Stimulated activated CD8-positive, alpha-beta memory T cell treated with anti-CD3 and anti-CD28 coated beads, Interleukin-15, amount 100 ng/mL, for 48 hours (primary cell): Measurements from ENCODE around the gene MLN.
A peak's percentile ranks its signal among the peaks of the same experiment; 100 is the strongest.

Experiments used
- DNase-seq, 2 donors: peaks; one replicate each; pipeline ENCODE4 v3.0.0-alpha.2; 2020; ENCODE audit warnings: low read depth in 2 of 2

MLN gene

DNA sequence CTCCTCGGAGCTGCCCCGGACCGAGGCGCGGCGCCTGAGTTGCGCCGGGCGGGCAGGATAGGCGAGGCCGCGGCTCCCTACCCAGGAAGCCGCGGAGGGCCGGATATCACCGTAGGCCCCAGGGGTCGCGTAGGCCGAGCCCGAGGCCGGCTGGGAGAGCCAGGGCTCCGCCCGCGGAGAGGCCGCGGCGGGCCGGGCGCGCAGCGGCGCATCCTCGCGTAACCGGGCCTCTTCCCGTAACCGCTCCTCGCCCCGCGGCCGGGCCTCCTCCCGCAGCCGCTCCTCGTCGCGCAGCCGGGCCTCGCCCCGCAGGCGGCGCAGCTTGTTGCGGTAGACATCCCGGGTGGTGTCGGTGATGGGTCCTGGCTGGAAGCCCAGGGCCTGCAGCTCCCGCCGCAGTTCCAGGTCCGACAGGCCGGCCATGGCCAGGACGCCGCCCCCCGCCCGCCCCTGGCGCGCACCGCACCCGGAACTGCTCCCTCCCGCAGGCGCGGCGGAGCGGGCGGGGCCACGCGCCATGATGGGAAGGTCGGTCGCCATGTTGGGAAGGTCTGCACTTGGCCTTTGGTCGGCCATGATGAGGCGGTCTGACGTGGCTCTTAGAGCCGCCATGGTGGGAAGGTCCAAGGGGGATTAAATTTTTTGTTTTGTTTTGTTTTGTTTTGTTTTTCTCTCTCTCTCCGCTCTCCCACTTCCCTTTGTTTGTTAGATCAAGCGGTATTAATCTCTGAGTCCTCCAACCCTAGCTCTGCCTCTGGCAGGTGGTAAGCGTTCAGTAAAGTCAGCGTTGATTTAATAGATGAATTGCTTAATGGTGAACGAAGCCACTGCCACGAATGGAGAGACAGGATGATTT, 14.9 kb downstream of the MLN start, which contains the start of gene LEMD2:
Gene LEMD2, minus strand, starts transcription at position 437 of the 856 bp plus-strand sequence. Its CDS starts 14 bp downstream, at position 423.
- peak; percentile 86 to 89 for DNase-seq

DNA sequence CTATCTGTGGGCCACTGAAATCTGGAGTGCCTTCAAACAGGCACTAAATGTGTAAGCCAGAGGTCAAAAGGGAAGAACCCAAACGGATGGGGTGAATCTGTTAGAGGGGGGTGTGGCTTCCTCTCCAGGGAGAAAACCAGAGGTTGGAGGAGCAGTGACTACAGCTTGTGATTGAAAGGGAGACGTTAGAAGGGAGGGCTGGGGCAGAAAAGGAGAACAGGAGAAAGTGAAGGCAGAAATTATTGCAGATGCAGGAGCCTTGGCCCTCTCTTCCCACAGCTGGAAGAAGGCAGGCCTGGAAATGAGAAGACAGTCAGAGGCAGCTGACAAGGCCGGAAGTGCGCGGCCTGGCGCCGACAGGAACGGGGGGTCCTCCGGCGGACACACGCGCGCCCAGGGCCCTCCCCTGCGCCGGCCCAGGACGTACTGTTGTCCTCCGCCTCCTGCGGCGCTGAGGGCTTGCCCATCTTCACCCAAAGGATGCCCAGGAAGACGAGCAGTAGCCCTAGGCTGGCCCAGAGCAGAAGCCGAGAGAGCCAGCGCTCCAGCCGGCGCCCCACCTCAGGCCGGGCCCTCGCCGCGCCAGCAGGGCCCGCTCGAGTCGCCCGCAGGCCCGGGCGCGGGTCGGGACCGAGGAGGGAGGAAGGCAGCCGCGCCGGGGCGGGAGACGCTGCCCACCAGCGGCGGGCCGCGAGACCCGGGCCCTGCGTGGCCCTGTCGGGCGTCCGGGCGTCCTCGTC, 15.7 kb downstream of the MLN start:
- peak; percentile 51 to 58 for DNase-seq

GRCh38 chr6:33787346-33787953, 16.4 kb downstream of the MLN start:
- no peak for DNase-seq

- DNase-seq, result no peak
Measured at GRCh38 chr6:33786736-33787135, 17.1 kb downstream of the MLN start.

- no peak for DNase-seq
Measured at GRCh38 chr6:33785778-33786177, 18.0 kb downstream of the MLN start.

DNA sequence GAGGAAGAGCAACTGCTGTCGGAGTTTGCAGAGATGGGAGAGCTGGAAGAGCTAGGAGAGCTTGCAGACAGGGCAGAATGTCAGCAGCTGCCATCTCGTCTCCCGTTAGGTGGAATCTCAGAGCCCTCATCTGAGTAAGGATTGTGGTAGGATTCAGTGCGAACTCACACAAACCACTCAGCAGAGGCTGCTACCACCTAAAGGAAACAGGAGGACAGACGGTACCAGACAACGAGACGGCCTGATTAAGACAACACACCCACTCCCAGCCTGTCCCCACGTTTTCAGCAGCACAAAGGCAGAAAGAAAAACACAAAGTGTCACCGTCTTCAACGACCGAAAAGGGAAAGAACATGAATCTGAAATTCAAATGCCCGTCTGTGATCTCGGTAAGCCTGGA, 19.0 kb downstream of the MLN start:
- DNase-seq, result no peak

DNA sequence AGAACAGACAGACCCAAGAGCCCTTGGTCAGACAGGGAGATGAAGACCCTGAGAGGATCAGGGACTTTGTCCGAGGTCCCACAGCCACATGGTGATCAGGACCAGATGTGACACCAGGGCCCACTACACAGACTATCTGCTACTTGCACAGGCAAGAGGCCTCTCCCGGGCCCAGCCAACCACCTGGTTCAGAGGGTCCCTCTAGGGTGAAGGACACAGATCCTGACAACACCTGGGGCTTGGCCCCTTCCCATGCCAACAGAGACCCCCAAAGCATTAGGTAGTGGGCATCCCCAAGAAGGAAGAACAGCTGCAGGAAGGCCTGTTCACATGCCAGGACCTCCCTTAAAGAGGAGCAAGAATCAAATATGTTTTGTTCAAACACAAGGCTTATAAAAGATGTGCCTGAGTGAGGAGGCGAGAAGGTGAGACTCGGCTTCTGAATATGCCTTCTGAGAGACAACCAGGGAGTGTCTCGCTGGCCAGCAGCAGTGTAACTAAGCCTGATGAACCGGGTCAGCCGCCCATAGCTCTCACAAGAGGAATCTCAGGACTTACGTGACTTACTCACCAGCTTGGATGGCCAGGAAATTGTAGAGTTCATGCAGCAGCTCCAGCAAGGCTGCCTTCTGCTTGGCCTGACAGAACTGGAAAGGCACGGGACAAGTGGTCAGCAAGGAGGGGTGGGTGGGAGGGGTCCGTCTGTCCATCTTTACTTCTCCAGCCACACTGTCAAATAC, 19.9 kb downstream of the MLN start:
- no peak for DNase-seq

DNA sequence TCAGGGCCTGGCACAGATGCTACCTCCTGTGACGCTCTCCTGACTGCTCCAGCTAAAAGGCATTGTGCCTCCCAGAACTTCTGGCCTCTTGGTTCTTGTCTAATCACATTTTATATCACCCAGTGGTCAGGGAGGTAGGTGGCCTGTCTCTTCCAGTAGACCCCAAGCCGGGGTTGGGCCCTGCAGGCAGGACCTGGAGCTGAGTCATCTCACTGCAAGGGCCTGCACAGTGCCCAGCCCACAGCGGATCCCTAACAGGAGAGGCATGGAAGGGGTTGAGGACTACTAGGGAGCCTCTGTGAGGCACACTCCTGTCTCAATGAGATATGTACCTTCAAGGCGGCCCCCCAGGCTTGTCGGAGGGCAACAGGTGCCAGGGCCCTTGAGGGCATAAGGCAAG, 21.2 kb downstream of the MLN start:
- no peak for DNase-seq

DNA sequence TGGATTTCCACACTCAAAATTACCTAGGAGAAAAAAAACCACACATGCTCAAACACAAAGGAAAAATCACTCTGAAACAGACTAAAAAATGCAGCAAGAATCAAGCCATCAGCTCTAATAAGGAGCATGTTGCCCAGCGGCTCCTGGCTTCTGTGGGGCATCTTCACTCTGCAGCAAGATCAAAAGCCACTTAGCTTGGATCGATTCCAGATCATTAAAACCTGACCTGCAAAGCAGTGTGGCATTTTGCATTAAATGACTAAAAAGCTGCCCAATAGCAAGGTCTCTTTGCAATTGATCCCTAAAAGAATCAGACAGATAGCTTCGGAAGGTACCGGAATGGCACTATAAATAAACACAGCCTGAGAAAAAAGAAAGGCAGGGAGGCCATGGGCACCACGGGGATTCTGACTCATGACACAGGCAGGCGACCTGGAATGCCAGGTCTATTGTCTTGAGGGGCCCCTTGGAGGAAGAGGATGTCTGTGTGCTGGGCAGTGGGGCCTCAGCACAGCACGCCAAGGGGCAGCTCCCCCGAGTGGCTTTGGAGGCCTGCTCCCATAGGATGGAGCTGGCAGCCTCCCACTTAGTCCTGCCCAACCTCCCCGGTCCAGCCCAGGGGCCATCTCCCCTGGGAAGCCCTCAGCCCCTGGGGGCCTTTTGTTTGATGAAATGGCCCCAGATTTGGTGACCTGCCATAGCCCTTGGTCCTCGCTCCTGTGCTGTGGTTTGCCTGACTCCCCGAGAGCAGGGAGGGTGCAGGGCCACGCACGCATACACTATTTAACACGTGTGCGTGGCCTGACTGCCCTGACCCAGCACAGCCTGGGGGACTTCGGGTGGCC, 22.4 kb downstream of the MLN start:
- DNase-seq, result no peak

DNA sequence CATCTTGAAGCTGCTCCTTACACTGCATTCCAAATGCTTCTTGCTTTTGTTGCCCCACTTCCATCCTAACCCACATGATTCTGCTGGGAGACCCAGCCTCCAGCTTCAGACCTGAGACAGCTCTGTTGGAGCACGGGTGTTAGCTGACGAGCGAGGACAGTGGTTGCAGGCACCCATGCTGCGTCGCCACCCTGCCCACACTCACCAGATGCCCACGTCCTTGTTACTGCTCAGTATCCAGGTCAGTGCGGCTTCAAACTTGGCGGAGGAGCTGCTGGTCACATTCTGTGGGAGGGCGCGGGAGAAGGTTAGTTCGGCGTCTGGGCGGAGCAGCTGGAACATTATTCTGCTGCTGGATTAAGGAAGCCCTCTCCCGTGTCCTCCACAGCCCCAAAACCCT, 23.9 kb downstream of the MLN start:
- DNase-seq, result no peak

- DNase-seq, result no peak
Measured at GRCh38 chr6:33779290-33779689, 24.5 kb downstream of the MLN start.

DNA sequence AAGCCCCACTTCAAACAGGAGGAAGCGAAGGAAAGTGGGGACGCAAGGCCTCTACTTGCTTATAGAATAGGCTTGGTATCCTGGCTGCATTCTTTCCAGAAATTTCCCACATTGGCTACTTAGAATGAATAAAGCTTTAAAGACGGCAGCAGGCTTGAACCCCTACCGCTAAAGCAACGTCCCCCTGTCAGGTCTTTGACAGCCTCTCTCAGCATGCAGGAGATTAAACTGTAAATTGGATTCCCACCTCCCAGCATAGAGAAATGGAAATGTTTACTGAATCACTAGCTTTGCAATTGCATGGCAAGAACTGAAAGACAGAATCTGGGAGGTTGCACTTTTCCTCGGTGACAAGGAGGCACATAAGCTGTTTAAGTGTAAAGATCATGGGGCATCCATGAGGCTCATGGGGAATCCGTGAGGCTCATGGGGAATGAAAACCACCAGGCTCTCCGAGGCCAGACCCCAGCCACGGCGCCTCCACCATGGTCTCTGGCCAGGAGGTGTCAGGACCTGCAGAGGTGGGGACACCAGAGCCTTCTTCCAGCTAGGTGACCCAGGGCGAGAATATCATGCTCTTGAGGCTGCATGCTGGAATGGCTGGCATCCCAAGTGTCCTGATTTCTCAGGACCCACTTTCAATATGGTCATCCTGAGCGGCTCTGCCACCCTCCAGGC, 25.2 kb downstream of the MLN start:
- DNase-seq, result no peak

DNA sequence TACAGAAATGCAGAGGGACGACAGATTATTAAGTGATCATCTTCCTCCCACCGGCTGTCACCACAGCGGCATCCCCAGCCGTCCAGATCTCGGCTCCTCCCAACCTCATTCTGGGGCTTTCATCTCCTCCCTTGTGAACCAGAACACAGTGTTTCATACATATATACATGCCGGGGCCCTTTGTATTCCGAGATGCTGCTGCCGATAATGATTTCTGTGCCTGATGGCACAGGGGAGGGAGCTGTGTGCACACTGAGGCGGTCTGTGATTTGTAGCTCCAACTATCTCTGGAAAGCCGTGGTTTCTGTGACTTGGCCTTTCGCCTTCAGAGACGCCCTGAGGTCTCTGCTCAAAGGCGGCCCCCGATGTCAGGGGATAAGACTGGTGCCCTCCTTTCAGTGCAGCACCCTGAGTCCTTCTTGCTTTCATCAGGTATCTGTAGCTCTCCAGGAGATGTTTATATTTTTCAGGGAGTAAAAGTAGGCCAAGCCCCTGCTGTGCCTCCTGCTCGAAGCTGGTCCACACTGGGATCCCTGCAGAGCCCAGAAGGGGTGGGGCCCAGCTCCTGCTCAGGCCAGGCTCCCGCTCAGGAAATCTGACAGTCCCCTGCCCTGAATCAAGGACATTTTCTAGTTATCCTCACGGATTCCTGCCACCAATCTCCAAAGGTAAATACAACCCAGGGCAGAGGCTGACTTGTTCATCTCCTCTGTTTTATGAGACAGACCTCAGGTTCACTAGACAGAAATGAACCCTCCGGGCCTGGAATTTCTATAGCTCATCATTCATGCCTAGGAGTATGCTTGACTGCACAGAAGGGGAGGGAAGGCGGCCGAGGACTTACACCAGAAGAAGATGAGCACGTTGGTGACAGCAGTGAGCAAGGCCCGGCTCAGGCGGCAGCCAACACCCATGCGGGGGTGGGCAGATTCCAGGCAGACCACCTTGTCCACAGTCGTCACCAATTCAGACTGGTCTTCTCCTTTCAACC, 26.1 kb downstream of the MLN start:
- DNase-seq, result no peak

DNA sequence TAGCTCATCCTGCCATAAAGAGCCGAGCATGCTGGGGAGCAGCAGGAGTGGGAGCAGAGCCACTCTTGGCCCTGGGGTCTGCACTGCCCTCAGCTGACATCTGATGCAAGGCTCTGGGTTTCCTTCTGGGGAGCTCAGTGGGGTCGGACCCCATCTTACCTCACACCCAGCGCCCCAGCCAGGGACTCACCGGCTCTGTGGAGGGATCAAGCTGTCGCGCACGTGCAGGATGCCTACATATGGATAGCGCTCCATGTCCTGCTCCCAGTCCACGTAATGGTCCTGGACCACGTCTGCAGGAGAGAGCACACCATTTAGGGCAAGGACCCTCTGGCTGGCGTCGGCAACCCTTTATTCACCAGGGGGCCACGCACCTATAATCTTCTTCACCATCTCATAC, 27.0 kb downstream of the MLN start:
- no peak for DNase-seq

DNA sequence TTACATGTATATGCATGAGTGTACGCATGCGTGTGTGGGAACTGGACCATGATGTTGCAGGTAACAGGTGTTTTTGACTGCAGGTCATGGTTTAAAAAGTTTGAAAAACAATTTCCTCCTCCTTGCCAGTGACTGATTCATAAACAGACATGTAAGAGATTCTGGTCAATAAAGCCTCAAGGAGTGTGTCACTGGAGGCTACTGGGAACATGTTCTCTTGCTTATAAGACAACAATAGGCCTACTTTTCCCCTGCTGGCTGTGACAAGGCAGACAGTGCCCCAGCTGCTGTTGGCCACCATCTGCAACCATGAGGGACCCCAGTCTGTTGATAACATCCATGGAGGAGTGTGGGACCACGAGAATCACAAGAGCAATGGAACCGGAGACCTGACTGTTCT, 27.6 kb downstream of the MLN start:
- no peak for DNase-seq

- no peak for DNase-seq
Measured at GRCh38 chr6:33774774-33775173, 29.0 kb downstream of the MLN start.

DNA sequence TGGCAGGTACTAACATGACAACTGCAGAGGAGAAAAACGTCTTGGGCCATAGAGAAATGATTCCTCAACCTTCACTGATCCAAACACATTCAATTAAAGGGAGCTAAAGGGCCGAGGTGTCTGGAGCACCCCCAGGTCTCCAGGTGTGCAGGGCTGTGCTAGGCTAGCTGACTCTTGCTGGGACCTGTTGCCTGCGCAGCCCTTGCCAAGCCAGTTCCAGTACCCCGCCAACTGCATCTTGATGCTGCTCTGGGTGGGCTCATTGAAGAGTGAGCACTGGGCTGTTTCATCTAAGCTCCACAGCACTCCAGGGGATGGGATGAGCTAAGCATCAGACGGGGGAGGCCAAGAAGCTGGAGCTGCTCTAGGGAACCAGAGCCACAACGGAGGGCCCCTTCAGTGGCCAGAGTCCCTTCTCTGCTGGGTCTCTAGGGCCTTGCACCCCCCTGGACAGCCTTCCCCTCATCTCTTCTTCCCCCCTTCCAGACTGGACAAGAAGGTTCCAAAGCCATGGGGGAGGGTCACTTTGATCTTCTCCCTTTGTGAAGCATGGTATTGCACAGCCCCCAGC, 30.8 kb downstream of the MLN start:
- DNase-seq, result no peak

DNA sequence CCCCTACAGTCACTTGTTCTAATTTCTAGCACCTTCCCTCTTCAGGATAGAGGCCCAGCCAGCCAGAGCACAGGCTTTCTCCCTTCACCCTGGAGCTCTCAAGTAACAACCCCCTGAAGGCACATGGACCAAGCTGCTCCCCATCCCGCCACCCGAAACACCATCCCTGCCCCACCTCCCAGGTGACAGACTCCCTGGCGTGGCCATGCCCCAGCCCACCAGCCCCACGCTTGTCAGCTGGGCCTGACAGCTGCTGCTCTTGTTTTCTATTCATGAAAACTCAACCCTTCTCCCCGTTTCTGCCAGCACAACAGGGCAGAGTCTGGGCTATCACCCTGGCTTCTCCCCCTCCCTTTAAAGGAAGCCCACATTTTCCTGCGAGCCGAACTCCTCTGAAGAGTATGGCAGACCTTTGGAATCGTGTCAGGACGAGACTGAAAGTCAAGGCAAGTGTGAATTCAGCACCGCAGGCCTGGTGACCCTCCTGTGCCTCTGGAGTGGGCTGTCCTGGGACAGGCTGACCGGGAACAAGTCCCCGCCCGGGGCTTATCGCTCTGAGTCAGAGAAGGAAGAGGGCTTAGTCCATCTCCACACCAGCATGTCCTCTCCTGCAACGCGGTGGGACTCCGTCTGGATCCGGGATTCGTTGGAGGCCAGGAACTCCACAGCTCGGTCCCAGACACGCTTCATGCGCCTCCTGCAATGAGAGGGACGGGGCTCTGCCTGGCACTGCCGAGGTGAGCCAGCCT, 31.5 kb downstream of the MLN start:
- no peak for DNase-seq
